GM21737 (cell line): Measurements from ENCODE around the gene HOXA7.

Experiments used
- ATAC-seq: cut with Tn5 transposase; IDR thresholded peaks from one replicate; pipeline ENCODE4 v1.9.1; 2021; ENCODE audit warnings: mild to moderate bottlenecking, moderate library complexity; ENCODE audit not compliant: unreplicated experiment

The HOXA7 gene

GRCh38 chr7:27182861-27183681 lies 26.6 kb upstream of the HOXA7 start:
- no peak for ATAC-seq

GRCh38 chr7:27182285-27182841 lies 25.9 kb upstream of the HOXA7 start:
- ATAC-seq = no peak

GRCh38 chr7:27181795-27182275 lies 25.4 kb upstream of the HOXA7 start:
- no peak for ATAC-seq

GRCh38 chr7:27180431-27181420 lies 24.3 kb upstream of the HOXA7 start:
- ATAC-seq = no peak

GRCh38 chr7:27179503-27180430 lies 23.3 kb upstream of the HOXA7 start:
- no peak for ATAC-seq

- ATAC-seq = no peak
These were observed 22.6 kb upstream of the HOXA7 start for GRCh38 chr7:27179030-27179429.

GRCh38 chr7:27178366-27178765 lies 21.9 kb upstream of the HOXA7 start:
- no peak for ATAC-seq

- ATAC-seq = no peak
These were observed 21.4 kb upstream of the HOXA7 start for GRCh38 chr7:27177795-27178320.

GRCh38 chr7:27176962-27177794 lies 20.7 kb upstream of the HOXA7 start:
- no peak for ATAC-seq

- ATAC-seq = no peak
These were observed 20.0 kb upstream of the HOXA7 start for GRCh38 chr7:27176524-27176845.

- no peak for ATAC-seq
These were observed 19.4 kb upstream of the HOXA7 start for GRCh38 chr7:27175626-27176523.

GRCh38 chr7:27174874-27175625 lies 18.6 kb upstream of the HOXA7 start:
- ATAC-seq = no peak

- no peak for ATAC-seq
These were observed 17.7 kb upstream of the HOXA7 start, which contains the start of gene HOXA10 for GRCh38 chr7:27173956-27174873. Gene HOXA10, minus strand, starts transcription at chr7:27174320. Its CDS starts 14 bp downstream, at chr7:27174306.

GRCh38 chr7:27173511-27173955 lies 17.1 kb upstream of the HOXA7 start:
- ATAC-seq = no peak

- ATAC-seq = no peak
These were observed 16.5 kb upstream of the HOXA7 start for GRCh38 chr7:27172823-27173510.
